ENCODE results near the gene ITPKB. TPM values are rescaled to one million over a fixed set of nuclear protein-coding genes. Genes with fewer than 3 reads are reported as not detected.
"Not testable (repeated sequence)": the region's sequence is repeated elsewhere in the genome, so short reads cannot be mapped to it uniquely, and the experiment has no call there.

ITPKB gene
- total and polyA plus RNA-seq, 3 experiments from 2014 or later: 37.7 to 50.1 (median 39.6) TPM

DNA sequence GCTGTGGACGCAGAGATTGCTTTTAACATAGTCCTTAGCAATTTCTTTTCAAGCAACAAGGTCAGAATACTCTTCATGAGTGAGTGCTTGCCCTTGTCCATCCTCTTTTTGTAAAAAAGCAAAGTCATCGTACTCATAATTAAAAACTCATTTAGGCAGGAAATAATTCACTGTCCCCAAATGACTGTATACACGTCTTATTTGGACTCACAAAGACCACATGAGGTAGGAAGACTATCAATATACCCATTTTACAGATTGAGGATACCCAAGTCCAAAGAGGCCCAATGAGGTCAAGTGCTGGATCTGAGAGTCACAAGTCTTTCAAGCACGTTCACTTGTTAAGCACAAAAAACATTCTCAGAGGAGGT lies 13.2 kb downstream of the ITPKB start:
- Histone ChIP-seq H3K4me3 (ENCODE audit: low read length) (peak overlapping the region; percentile 58), H3K27me3 (ENCODE audit: insufficient read depth, low read length, poor library complexity, severe bottlenecking) (no peaks in the 10 kb centered on the region), H3K4me1 (ENCODE audit: insufficient read depth, low read length) (peaks cover 96% of the 10 kb centered on the region), H3K36me3 (ENCODE audit: insufficient read depth, low read length) (peaks cover 32% of the 10 kb centered on the region), H3K9me3 (ENCODE audit: low read length) (no peaks in the 10 kb centered on the region), H3K27ac (ENCODE audit: low read depth, low read length) (no peak overlapping the region)
- Mint-ChIP-seq H3K36me3 (peaks cover 13 to 84% (median 21%) of the 10 kb centered on the region in 3 donors), H3K9me3 (no peaks in the 10 kb centered on the region), H3K4me3 (peak overlapping the region; percentile 73 to 97 (median 84)), H3K27ac (peak overlapping the region; percentile 89 to 100 (median 94)), H3K27me3 (peaks cover 0 to 1% of the 10 kb centered on the region in 2 donors), H3K4me1 (peaks cover 88 to 97% (median 97%) of the 10 kb centered on the region in 3 donors)
- ChIA-PET CTCF (no interaction called here), POLR2A (no interaction called here)
- DNase-seq: no peak

DNA sequence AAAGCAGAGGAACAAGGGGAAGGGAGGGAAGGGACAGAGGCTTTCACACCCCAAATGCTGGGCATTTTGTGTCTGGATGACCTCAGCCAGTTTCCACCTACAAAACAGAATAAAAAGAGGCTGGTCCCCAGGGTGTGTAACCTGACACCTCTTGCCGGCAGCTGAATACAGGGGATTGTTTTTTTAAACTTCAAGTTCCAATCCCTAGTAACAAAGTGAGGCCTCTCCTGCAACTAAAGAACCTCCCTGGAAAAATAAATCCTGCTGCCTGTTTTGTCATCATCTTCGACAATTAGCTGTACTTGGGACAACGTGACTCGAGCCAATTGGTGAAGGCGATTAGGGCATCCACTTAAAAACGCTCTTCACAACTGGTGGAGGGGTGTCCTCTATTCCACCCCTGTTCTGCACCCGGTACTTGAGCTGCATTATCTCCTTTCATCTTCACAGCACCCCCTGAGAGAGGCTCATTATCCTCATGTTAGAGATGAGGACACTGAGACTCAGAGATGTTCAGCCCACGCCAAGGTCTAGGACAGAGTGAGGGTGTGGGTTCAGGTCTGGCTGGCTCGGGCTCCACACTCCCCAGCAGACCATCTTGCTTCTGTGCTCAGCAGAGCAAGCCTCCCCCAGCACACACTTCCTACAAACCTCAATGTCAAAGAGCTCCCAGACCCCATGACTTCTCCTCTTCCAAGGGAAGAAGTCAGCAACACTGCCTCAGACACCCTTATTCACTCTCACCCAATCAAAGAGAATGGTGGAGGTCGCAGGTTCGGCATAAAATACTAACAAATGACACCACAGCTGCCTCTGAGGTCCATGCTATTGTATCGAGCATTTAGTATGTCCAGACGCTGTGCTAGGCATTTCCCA lies 15.2 kb downstream of the ITPKB start:
- Histone ChIP-seq H3K36me3 (ENCODE audit: insufficient read depth, low read length) (peaks cover 35% of the 10 kb centered on the region), H3K27ac (ENCODE audit: low read depth, low read length) (no peak overlapping the region), H3K4me1 (ENCODE audit: insufficient read depth, low read length) (peaks cover 99% of the 10 kb centered on the region), H3K27me3 (ENCODE audit: insufficient read depth, low read length, poor library complexity, severe bottlenecking) (no peaks in the 10 kb centered on the region), H3K4me3 (ENCODE audit: low read length) (peak overlapping the region; percentile 58), H3K9me3 (ENCODE audit: low read length) (no peaks in the 10 kb centered on the region)
- H3K4me3 Mint-ChIP-seq: peak overlapping the region; percentile 73 to 97 (median 84)
- ChIA-PET CTCF (interaction anchor here (1.0 to 2.8 kb wide), 5 partner anchors 10 to 16 kb away, joined by 3 to 16 read pairs (median 3); partner anchors contain the start of gene ITPKB), POLR2A (interaction anchor here (0.6 to 1.1 kb wide), 2 partner anchors 15 to 25 kb away, joined by 3 to 4 read pairs; partner anchors contain the start of gene ITPKB)
- peak overlapping the region; percentile 88 to 100 (median 94) for H3K27ac Mint-ChIP-seq
- peak in 1 of 5 donors; percentile 24 for DNase-seq
- H3K27me3 Mint-ChIP-seq: peaks cover 0 to 1% of the 10 kb centered on the region in 2 donors
- H3K4me1 Mint-ChIP-seq: peaks cover 85 to 95% (median 91%) of the 10 kb centered on the region in 3 donors
- H3K9me3 Mint-ChIP-seq: no peaks in the 10 kb centered on the region
- peaks cover 7 to 84% (median 20%) of the 10 kb centered on the region in 3 donors for H3K36me3 Mint-ChIP-seq

DNA sequence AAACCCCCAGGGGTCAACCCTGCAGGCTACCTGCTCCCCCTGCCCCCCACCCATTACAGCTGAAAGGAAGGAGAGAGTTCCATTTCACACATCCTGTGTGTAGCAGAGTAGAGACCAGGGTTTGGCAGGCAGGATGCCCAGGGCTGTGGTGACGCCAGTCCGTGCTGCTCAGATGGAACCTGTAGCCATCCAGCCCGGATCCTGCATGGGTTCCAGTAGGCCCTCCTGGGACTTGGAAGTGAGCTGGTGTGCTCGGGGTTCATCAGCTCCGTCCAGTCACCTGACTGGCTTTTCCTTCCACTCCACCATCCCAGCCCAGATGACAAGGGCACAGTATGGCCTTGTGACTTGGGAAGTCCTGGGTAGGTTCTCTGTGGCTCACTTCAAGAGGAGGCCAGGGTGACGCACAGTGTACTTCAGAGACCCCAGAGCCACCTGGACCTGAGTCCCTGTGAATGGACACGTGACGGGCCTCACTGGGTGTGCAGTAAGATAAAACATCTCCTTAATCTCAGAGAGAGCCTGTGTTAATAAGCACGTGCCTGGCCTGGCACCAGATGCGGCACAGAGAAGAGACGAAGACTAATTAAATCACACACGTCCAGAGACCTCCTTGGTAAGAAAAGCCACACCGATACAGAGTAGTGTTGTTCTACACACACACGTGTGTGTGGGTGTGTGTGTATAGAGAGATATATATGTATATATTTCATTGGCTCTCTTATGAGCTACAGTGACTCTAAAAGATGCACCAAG lies 16.0 kb downstream of the ITPKB start:
- H3K4me3 Mint-ChIP-seq: peak overlapping the region; percentile 73 to 97 (median 84)
- CTCF ChIA-PET: interaction anchor here (0.7 to 2.8 kb wide), 9 partner anchors 8 to 97 kb away, joined by 3 to 16 read pairs (median 3); partner anchors contain the start of gene ITPKB
- peaks cover 82 to 95% (median 91%) of the 10 kb centered on the region in 3 donors for H3K4me1 Mint-ChIP-seq
- Histone ChIP-seq H3K36me3 (ENCODE audit: insufficient read depth, low read length) (peaks cover 35% of the 10 kb centered on the region), H3K27me3 (ENCODE audit: insufficient read depth, low read length, poor library complexity, severe bottlenecking) (no peaks in the 10 kb centered on the region), H3K27ac (ENCODE audit: low read depth, low read length) (no peak overlapping the region), H3K9me3 (ENCODE audit: low read length) (no peaks in the 10 kb centered on the region), H3K4me3 (ENCODE audit: low read length) (peak overlapping the region; percentile 58), H3K4me1 (ENCODE audit: insufficient read depth, low read length) (peaks cover 99% of the 10 kb centered on the region)
- peaks cover 5 to 84% (median 14%) of the 10 kb centered on the region in 3 donors for H3K36me3 Mint-ChIP-seq
- peak overlapping the region; percentile 84 to 100 (median 92) for H3K27ac Mint-ChIP-seq
- DNase-seq: peak in 1 of 5 donors; percentile 32
- H3K27me3 Mint-ChIP-seq: peaks cover 0 to 1% of the 10 kb centered on the region in 2 donors
- no peaks in the 10 kb centered on the region for H3K9me3 Mint-ChIP-seq
- POLR2A ChIA-PET: interaction anchor here (1.1 to 1.5 kb wide), 4 partner anchors 8 to 24 kb away, joined by 3 to 7 read pairs (median 4); no protein-coding TSS in a partner anchor

DNA sequence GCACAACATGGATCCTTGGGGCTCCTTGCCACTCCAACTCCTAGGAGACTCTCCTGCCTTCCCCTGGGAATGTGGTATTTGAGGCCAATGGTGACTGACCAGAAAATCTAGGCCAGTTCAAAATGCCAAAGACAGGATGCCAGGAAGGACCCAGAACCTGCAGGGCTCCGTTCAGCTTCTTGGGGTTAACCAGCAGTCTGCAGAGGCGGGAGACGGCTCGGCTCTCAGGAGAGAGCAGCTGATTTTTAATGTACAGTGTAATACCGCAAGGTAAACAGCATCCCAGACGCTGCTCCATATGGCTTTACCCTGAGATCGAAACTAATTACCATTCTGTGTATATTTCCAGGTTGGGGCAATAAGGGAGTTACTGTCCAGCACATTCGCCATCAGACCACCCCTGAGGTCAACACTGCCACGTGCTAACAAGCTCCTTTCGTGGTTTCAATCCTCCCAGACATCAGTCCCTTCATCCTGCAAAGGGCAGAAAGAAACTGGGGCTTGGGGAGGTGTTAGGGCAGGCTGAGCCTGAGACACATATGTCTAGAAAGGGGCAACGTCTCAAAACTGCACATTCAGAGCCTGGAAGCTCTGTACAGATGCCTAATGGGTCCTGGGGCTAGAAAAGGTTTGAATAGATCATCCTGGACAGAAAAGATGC lies 16.7 kb downstream of the ITPKB start:
- H3K4me1 Mint-ChIP-seq: peaks cover 81 to 94% (median 91%) of the 10 kb centered on the region in 3 donors
- peaks cover 99% of the 10 kb centered on the region for H3K4me1 ChIP-seq (ENCODE audit: insufficient read depth, low read length)
- peaks cover 5 to 83% (median 10%) of the 10 kb centered on the region in 3 donors for H3K36me3 Mint-ChIP-seq
- no peak overlapping the region for H3K27ac ChIP-seq (ENCODE audit: low read depth, low read length)
- H3K9me3 ChIP-seq (ENCODE audit: low read length): no peaks in the 10 kb centered on the region
- DNase-seq: no peak
- peak overlapping the region; percentile 73 to 97 (median 84) for H3K4me3 Mint-ChIP-seq
- peak overlapping the region; percentile 84 to 100 (median 92) for H3K27ac Mint-ChIP-seq
- no peaks in the 10 kb centered on the region for H3K9me3 Mint-ChIP-seq
- no peaks in the 10 kb centered on the region for H3K27me3 ChIP-seq (ENCODE audit: insufficient read depth, low read length, poor library complexity, severe bottlenecking)
- H3K4me3 ChIP-seq (ENCODE audit: low read length): peak overlapping the region; percentile 10
- CTCF ChIA-PET: interaction anchor here (0.7 to 2.8 kb wide), 8 partner anchors 8 to 96 kb away, joined by 3 to 16 read pairs (median 4); partner anchors contain the start of gene ITPKB
- peaks cover 35% of the 10 kb centered on the region for H3K36me3 ChIP-seq (ENCODE audit: insufficient read depth, low read length)
- peaks cover 0 to 1% of the 10 kb centered on the region in 2 donors for H3K27me3 Mint-ChIP-seq
- POLR2A ChIA-PET: interaction anchor here (0.7 to 1.5 kb wide), 4 partner anchors 9 to 17 kb away, joined by 3 to 7 read pairs (median 4); no protein-coding TSS in a partner anchor

DNA sequence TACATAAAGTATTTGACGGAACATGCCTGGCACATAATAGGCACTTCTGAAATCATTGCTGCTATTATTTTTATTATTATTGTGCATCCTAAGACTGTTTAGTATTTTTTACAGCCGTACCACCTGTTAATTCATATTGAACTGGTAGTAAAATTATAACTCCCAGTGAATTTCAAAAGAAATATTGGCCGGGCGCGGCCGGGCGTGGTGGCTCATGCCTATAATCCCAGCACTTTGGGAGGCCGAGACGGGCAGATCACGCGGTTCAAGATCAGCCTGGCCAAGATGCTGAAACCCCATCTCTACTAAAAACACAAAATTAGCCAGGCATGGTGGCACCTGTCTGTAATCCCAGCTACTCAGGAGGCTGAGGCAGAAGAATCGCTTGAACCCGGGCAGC lies 18.5 kb downstream of the ITPKB start:
- Mint-ChIP-seq H3K4me3 (peak overlapping the region in 1 of 7 donors; percentile 44), H3K36me3 (peaks cover 0 to 75% (median 5%) of the 10 kb centered on the region in 3 donors), H3K27ac (peak overlapping the region in 4 of 8 donors; percentile 53 to 87 (median 80)), H3K4me1 (peaks cover 77 to 94% (median 91%) of the 10 kb centered on the region in 3 donors)
- not testable (repeated sequence) for H3K27ac ChIP-seq (ENCODE audit: low read depth, low read length); H3K27me3 ChIP-seq (ENCODE audit: insufficient read depth, low read length, poor library complexity, severe bottlenecking); DNase-seq; H3K4me3 ChIP-seq (ENCODE audit: low read length); H3K9me3 Mint-ChIP-seq; H3K9me3 ChIP-seq (ENCODE audit: low read length); H3K27me3 Mint-ChIP-seq
- Histone ChIP-seq H3K4me1 (ENCODE audit: insufficient read depth, low read length) (peaks cover 91% of the 10 kb centered on the region), H3K36me3 (ENCODE audit: insufficient read depth, low read length) (peaks cover 35% of the 10 kb centered on the region)
- ChIA-PET POLR2A (interaction anchor here (0.7 kb wide), 1 partner anchor 11 kb away, joined by 3 read pairs; no protein-coding TSS in a partner anchor), CTCF (interaction anchor here (1.4 to 2.5 kb wide), 2 partner anchors 9 kb away, joined by 4 to 8 read pairs; no protein-coding TSS in a partner anchor)

DNA sequence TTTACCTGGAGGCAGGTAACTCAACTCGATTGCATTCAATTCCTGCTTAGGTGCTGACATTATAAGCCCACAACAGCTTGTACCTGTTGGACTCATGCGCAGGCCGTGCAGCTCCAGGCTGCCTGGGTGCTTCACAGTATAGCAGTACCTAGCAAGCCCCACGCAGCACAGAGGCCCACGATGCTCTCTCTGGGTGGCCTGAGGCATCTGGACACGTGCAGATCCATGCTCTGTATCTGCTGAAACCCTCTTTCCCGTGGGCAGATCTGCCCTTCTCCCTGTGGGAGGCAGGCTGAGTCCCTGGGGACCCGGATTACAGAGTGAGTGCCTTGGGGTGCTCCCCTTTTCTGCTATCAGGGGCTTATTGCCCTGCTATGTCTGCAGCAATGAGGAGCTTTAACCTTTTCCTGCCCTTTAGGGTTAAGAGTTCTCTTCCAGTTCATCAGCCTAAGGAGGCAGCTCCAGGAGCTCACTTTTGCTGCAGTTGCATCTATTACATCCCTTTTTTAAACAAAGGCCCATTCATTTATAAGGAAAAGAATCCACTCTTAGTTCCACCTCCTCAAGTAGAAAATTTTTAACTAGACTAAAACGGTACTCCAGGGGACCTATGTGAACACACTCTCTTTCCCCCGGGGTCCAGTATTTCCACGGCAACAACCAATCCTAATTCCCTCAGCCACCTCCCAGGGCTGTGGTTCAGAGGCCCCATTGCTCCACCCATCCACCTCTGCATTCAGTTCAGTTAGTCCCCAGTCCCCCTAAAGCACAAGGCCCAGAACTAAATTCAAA lies 19.3 kb downstream of the ITPKB start:
- CTCF ChIA-PET: interaction anchor here (1.4 to 2.5 kb wide), 2 partner anchors 8 to 10 kb away, joined by 4 to 8 read pairs; no protein-coding TSS in a partner anchor

More for the DNA sequence above, 19.3 kb downstream of the ITPKB start:
- no peaks in the 10 kb centered on the region for H3K9me3 Mint-ChIP-seq
- H3K27me3 ChIP-seq (ENCODE audit: insufficient read depth, low read length, poor library complexity, severe bottlenecking): no peaks in the 10 kb centered on the region
- H3K27me3 Mint-ChIP-seq: peaks cover 0 to 1% of the 10 kb centered on the region in 2 donors
- peaks cover 29% of the 10 kb centered on the region for H3K36me3 ChIP-seq (ENCODE audit: insufficient read depth, low read length)
- peak overlapping the region; percentile 5 to 87 (median 70) for H3K27ac Mint-ChIP-seq
- no peak overlapping the region for H3K4me3 ChIP-seq (ENCODE audit: low read length)
- no peak for DNase-seq
- H3K27ac ChIP-seq (ENCODE audit: low read depth, low read length): no peak overlapping the region
- peaks cover 0 to 72% (median 8%) of the 10 kb centered on the region in 3 donors for H3K36me3 Mint-ChIP-seq
- peaks cover 91% of the 10 kb centered on the region for H3K4me1 ChIP-seq (ENCODE audit: insufficient read depth, low read length)
- H3K4me3 Mint-ChIP-seq: peak overlapping the region in 6 of 7 donors; percentile 4 to 62 (median 41)
- POLR2A ChIA-PET: interaction anchor here (0.6 to 1.0 kb wide), 2 partner anchors 15 to 287 kb away, joined by 3 read pairs; no protein-coding TSS in a partner anchor
- H3K4me1 Mint-ChIP-seq: peaks cover 77 to 94% (median 91%) of the 10 kb centered on the region in 3 donors
- no peaks in the 10 kb centered on the region for H3K9me3 ChIP-seq (ENCODE audit: low read length)
